ENCODE results near the gene TTC21A.

DNA sequence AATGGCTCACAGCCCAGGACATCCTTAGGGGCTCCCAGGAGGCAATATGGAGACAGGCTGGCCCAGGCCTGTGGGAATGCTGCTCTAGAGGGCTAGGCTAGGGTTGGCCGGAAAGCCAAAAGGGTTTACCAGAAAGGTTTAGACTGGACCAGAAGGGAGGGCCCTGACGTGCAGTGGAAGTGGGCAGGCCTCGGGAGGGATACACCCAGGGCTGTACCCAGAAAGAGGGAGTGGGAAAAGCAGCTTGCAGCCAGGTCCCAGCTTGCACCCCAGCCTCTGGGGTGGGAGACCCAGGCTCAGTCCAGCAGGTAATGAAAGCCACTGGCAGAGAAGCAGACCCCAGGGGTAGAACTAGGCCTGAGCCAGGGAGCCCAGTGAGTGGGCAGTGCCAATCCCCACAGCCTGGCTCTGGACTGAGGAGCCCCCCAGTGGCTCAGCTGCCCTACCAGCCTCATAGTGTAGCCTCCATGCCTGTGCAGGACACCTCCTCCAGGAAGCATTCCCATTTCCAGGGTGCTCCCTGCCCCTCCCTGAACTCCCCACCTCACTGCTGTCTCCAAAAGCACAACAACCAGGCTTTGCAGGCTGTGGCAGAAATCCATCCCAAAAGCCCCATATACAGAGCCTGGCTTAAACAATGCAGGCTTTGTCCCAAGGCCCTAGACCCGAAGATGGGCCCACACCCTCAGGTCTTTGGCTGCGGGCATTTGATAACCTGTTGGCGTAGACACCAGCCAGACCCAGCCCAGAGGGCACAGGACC, 3.5 kb upstream of the TTC21A start:
- TF ChIP-seq EP300 (IDR thresholded peaks at IDR 0.05; ENCODE audit: borderline replicate concordance) (no peak), FOXM1 (IDR thresholded peaks at IDR 0.05; ENCODE audit: borderline replicate concordance, low read depth) (no peak)
- TF ChIP-seq, protein P1, sequence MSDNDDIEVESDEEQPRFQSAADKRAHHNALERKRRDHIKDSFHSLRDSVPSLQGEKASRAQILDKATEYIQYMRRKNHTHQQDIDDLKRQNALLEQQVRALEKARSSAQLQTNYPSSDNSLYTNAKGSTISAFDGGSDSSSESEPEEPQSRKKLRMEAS (IDR thresholded peaks at IDR 0.05) = no peak
